Endothelial cell (in vitro differentiated cells): ENCODE results near the gene MAGEB10. TPM values are rescaled to one million over a fixed set of nuclear protein-coding genes. Genes with fewer than 3 reads are reported as not detected.

Experiments used
- DNase-seq: peaks from one replicate; pipeline ENCODE4 v3.0.0; 2021; ENCODE audit warnings: low spot score
- H3K27ac Mint-ChIP-seq: one replicate; pipeline ENCODE4 v1.8.0; 2021; ENCODE audit warnings: mixed read lengths, inconsistent platforms; ENCODE audit not compliant: unreplicated experiment
- H3K27me3 Mint-ChIP-seq: one replicate; pipeline ENCODE4 v1.8.0; 2021; ENCODE audit warnings: mild to moderate bottlenecking, moderate library complexity, mixed read lengths, inconsistent platforms; ENCODE audit not compliant: unreplicated experiment
- H3K36me3 Mint-ChIP-seq: one replicate; pipeline ENCODE4 v1.8.0; 2021; ENCODE audit warnings: mild to moderate bottlenecking, low read depth, mixed read lengths, inconsistent platforms; ENCODE audit not compliant: unreplicated experiment
- H3K4me1 Mint-ChIP-seq: one replicate; pipeline ENCODE4 v1.8.0; 2021; ENCODE audit warnings: mild to moderate bottlenecking, mixed read lengths, inconsistent platforms; ENCODE audit not compliant: unreplicated experiment
- H3K4me3 Mint-ChIP-seq: one replicate; pipeline ENCODE4 v1.8.0; 2021; ENCODE audit warnings: mild to moderate bottlenecking, mixed read lengths, inconsistent platforms; ENCODE audit not compliant: unreplicated experiment
- H3K9me3 Mint-ChIP-seq: one replicate; pipeline ENCODE4 v1.8.0; 2021; ENCODE audit warnings: mixed read lengths, inconsistent platforms; ENCODE audit not compliant: unreplicated experiment
- long read RNA-seq: library from polyadenylated mRNA; unstranded; transcript quantifications from one replicate; pipeline ENCODE4 v2.0.0, GENCODE V29; 2020; ENCODE audit not compliant: unreplicated experiment
- total RNA-seq: library from RNA; stranded (reverse); fragmentation: NEBNext Ultra II Directional; extraction: Animal tissue kit (Norgen Biotek cat#: 25700); gene quantifications from one replicate; pipeline ENCODE4 v1.2.1, GENCODE V29; 2021; ENCODE audit not compliant: unreplicated experiment
- TF ChIP-seq, protein P1 (sequence below): fragments of 200-600 bp; sonication (generic); IDR thresholded peaks from one replicate; pipeline ENCODE4 v1.5.0; 2021; ENCODE audit warnings: antibody characterized with exemption; ENCODE audit not compliant: unreplicated experiment

The MAGEB10 gene
- total RNA-seq: not detected
- long read RNA-seq: 0 reads

- no peaks in the 10 kb centered on the region for H3K36me3 Mint-ChIP-seq
Measured at GRCh38 chrX:27807690-27808089, at the start of gene MAGEB10. Gene MAGEB10 (plus strand): TSS chrX:27807990. CDS start chrX:27821307, 13,317 bp downstream.

DNA sequence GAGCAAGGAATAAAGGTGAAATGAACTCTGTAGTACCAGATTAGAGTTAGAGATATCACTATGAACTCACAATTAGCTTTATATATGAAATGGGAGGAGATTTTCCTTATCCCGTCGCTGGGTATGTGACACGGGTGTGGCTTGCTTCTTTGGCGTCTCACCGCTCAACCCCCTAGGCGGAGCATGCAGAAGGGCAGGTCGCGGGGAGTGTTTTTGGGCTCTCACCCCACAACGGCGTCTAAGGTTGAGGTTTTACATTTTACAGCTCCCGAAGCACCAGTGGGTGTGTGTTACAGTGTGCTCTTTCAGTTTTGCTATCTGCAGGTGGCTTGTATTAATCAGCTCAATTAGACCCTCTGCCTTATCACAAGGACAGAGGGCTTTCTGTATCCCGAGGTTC lies 42.1 kb upstream of the MAGEB10 start:
- Mint-ChIP-seq H3K27me3 (peaks cover 1% of the 10 kb centered on the region), H3K36me3 (no peaks in the 10 kb centered on the region), H3K4me1 (no peaks in the 10 kb centered on the region), H3K4me3 (no peak overlapping the region), H3K27ac (no peak overlapping the region), H3K9me3 (no peaks in the 10 kb centered on the region)
- TF ChIP-seq, protein P1, sequence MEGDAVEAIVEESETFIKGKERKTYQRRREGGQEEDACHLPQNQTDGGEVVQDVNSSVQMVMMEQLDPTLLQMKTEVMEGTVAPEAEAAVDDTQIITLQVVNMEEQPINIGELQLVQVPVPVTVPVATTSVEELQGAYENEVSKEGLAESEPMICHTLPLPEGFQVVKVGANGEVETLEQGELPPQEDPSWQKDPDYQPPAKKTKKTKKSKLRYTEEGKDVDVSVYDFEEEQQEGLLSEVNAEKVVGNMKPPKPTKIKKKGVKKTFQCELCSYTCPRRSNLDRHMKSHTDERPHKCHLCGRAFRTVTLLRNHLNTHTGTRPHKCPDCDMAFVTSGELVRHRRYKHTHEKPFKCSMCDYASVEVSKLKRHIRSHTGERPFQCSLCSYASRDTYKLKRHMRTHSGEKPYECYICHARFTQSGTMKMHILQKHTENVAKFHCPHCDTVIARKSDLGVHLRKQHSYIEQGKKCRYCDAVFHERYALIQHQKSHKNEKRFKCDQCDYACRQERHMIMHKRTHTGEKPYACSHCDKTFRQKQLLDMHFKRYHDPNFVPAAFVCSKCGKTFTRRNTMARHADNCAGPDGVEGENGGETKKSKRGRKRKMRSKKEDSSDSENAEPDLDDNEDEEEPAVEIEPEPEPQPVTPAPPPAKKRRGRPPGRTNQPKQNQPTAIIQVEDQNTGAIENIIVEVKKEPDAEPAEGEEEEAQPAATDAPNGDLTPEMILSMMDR: no peak
- no peak for DNase-seq

More at GRCh38 chrX:27807690-27808089, at the start of gene MAGEB10:
- Mint-ChIP-seq H3K27me3 (no peaks in the 10 kb centered on the region), H3K9me3 (no peaks in the 10 kb centered on the region), H3K27ac (no peak within 1 kb of the TSS), H3K4me1 (no peaks in the 10 kb centered on the region), H3K4me3 (no peak within 1 kb of the TSS)
- TF ChIP-seq, protein P1: no peak
- no peak for DNase-seq

GRCh38 chrX:27767387-27767786 lies 40.4 kb upstream of the MAGEB10 start:
- Mint-ChIP-seq H3K27ac (no peak overlapping the region), H3K4me3 (no peak overlapping the region), H3K4me1 (no peaks in the 10 kb centered on the region), H3K9me3 (no peaks in the 10 kb centered on the region), H3K27me3 (peaks cover 1% of the 10 kb centered on the region), H3K36me3 (no peaks in the 10 kb centered on the region)
- no peak for DNase-seq
- TF ChIP-seq, protein P1: no peak

DNA sequence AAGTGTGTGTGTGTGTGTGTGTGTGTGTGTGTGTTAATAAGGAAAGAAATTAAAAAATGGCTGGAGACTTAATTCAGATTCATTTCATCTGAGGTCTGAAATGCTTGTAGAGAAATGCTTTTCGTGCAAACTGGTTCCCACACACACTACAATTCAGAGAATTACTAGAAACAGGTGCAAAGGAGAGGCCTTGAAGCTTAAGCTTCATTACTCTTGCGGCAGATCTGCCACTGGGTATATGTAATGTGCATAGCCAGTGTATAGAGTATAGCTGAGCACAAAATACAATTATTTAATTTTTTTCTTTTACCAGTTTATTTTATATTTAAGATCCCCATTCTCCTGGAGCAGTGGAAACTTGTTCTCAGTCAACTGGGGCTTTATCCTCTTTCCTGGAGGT lies 31.8 kb upstream of the MAGEB10 start:
- TF ChIP-seq, protein P1: no peak
- Mint-ChIP-seq H3K36me3 (no peaks in the 10 kb centered on the region), H3K4me3 (no peak overlapping the region), H3K9me3 (no peaks in the 10 kb centered on the region), H3K4me1 (no peaks in the 10 kb centered on the region), H3K27ac (no peak overlapping the region), H3K27me3 (no peaks in the 10 kb centered on the region)
- DNase-seq: no peak

GRCh38 chrX:27796640-27797257 lies 11.0 kb upstream of the MAGEB10 start:
- no peaks in the 10 kb centered on the region for H3K9me3 Mint-ChIP-seq
- TF ChIP-seq, protein P1: no peak
- no peak overlapping the region for H3K27ac Mint-ChIP-seq
- no peak for DNase-seq
- no peaks in the 10 kb centered on the region for H3K4me1 Mint-ChIP-seq
- no peak overlapping the region for H3K4me3 Mint-ChIP-seq
- H3K27me3 Mint-ChIP-seq: no peaks in the 10 kb centered on the region
- no peaks in the 10 kb centered on the region for H3K36me3 Mint-ChIP-seq
